ENCODE data around the gene AGAP1.

GRCh38 chr2:236063994-236064393 is 570.2 kb downstream of the AGAP1 start:
- TF ChIP-seq CTCF (IDR thresholded peaks at IDR 0.05) (no peak), EP300 (IDR thresholded peaks at IDR 0.05) (no peak), POLR2AphosphoS5 (IDR thresholded peaks at IDR 0.05) (no peak), POLR2A (IDR thresholded peaks at IDR 0.05) (no peak)

Data from sigmoid colon (tissue), 4 donors.